HepG2 (cell line): ENCODE results near the gene SEZ6. TPM values are rescaled to one million over a fixed set of nuclear protein-coding genes. Genes with fewer than 3 reads are reported as not detected.

Source experiments
- ATAC-seq: fragments of 200-7000 bp; cut with Tn5 transposase; 3 replicates; pipeline ENCODE4 v1.9.1; 2020; ENCODE audit warnings: mild to moderate bottlenecking, moderate library complexity
- BruUV-seq: library from RNA; stranded (reverse); fragments of 400-500 nt; replicated peaks from 2 replicates; lab custom pipeline; 2021; lab: Mats Ljungman, UMichigan
- CTCF ChIA-PET: fragments of 300-600 bp; formaldehyde crosslinking; extraction: SDS; loops from one replicate; lab custom pipeline; 2021; ENCODE audit warnings: low total read pairs, inconsistent platforms, low intra/inter-chr PET ratio; lab: Yijun Ruan, JAX
- POLR2A ChIA-PET: fragments of 350-600 bp; sonication (Branson Sonifier 250); formaldehyde crosslinking; loops from one replicate; lab custom pipeline; 2020; ENCODE audit warnings: antibody characterized with exemption, inconsistent platforms; lab: Yijun Ruan, JAX
- DNase-seq: peaks from one replicate; pipeline ENCODE4 v3.0.0-alpha.2; 2015; ENCODE audit warnings: low spot score
- FAIRE-seq: peaks from 3 replicates; lab custom pipeline; 2011; peaks lifted over from hg19 to GRCh38; lab: Jason Lieb, UNC
- H2AFZ ChIP-seq: one replicate; pipeline ENCODE4 v1.6.1; 2011; ENCODE audit warnings: low read length, inconsistent platforms
- H3K27ac ChIP-seq: fragments of 300-600 bp; 3 replicates; pipeline ENCODE4 v1.8.0; 2011; ENCODE audit warnings: mixed run types, mild to moderate bottlenecking, mixed read lengths, low read length, inconsistent platforms; ENCODE audit not compliant: insufficient read depth; ENCODE audit errors: extremely low read length
- H3K27me3 ChIP-seq, 2 experiments: fragments of 200-600 bp in 1 of 2; 2 replicates in 1 of 2; 3 replicates in 1 of 2; pipeline versions ENCODE4 v1.6.0 to v1.8.0; 2011; ENCODE audit warnings: low read length in 2 of 2, mild to moderate bottlenecking in 2 of 2, moderate library complexity in 2 of 2, inconsistent platforms in 1 of 2; ENCODE audit not compliant: insufficient read depth in 2 of 2, control insufficient read depth in 1 of 2
- H3K36me3 ChIP-seq, 2 experiments: fragments of 200-600 bp in 1 of 2; replicated peaks in 1 of 2; 2 replicates in 1 of 2; 3 replicates in 1 of 2; pipeline versions ENCODE4 v1.5.1 to v1.8.0; 2011; ENCODE audit warnings: low read length in 2 of 2, inconsistent platforms in 1 of 2; ENCODE audit not compliant: insufficient read depth in 2 of 2, control insufficient read depth in 1 of 2
- H3K4me1 ChIP-seq: 2 replicates; pipeline ENCODE4 v1.5.1; 2012; ENCODE audit warnings: low read length, inconsistent platforms; ENCODE audit not compliant: insufficient read depth
- H3K4me2 ChIP-seq: 2 replicates; pipeline ENCODE4 v1.6.0; 2011; ENCODE audit warnings: low read depth, low read length, inconsistent platforms
- H3K4me3 ChIP-seq, 3 experiments: fragments of 200-600 bp in 1 of 3; sonication (generic), shearing (Covaris generic) in 1 of 3; replicated peaks in 1 of 3; 2 replicates each; pipeline ENCODE4 v1.5.1; 2011 to 2016; ENCODE audit warnings: low read length in 3 of 3, inconsistent platforms in 2 of 3, low read depth in 2 of 3, mild to moderate bottlenecking in 2 of 3, control low read depth in 1 of 3, mixed read lengths in 1 of 3; ENCODE audit not compliant: insufficient read depth in 1 of 3
- H3K79me2 ChIP-seq: one replicate; pipeline ENCODE4 v1.6.1; 2011; ENCODE audit warnings: low read length, inconsistent platforms; ENCODE audit not compliant: insufficient read depth
- H3K9ac ChIP-seq: 2 replicates; pipeline ENCODE4 v1.6.0; 2011; ENCODE audit warnings: mild to moderate bottlenecking, low read depth, low read length, inconsistent platforms; ENCODE audit not compliant: insufficient read depth
- H3K9me3 ChIP-seq: 2 replicates; pipeline ENCODE4 v1.5.1; 2012; ENCODE audit warnings: mild to moderate bottlenecking, low read length
- H4K20me1 ChIP-seq: 2 replicates; pipeline ENCODE4 v1.6.0; 2011; ENCODE audit warnings: inconsistent platforms, mild to moderate bottlenecking, low read length, moderate library complexity; ENCODE audit not compliant: insufficient read depth
- CENPT ChIP-seq: sonication (generic); formaldehyde crosslinking; IDR thresholded peaks from 2 replicates; pipeline ENCODE4 v1.8.0; 2022; ENCODE audit warnings: low read depth, mild to moderate bottlenecking, moderate library complexity, missing genetic modification reagents
- GABPB1 ChIP-seq: IDR thresholded peaks from 2 replicates; pipeline ENCODE4 v1.6.1; 2016; ENCODE audit warnings: mild to moderate bottlenecking, missing genetic modification reagents, moderate library complexity, missing compliant biosample characterization
- KDM1A ChIP-seq: IDR thresholded peaks from 2 replicates; pipeline ENCODE4 v1.6.1; 2016; ENCODE audit warnings: missing compliant biosample characterization
- MYC ChIP-seq: sonication (generic); formaldehyde crosslinking; IDR thresholded peaks from 2 replicates; pipeline ENCODE4 v1.9.0; 2021; ENCODE audit warnings: missing genetic modification reagents, borderline replicate concordance
- MZF1 ChIP-seq: sonication (generic); formaldehyde crosslinking; IDR thresholded peaks from 2 replicates; pipeline ENCODE4 v1.8.1; 2023; ENCODE audit warnings: mild to moderate bottlenecking, missing genetic modification reagents, borderline replicate concordance
- NBN ChIP-seq: fragments of 450-650 bp; conservative IDR thresholded peaks from 2 replicates; pipeline ENCODE4 v1.6.1; 2017
- NCOA5 ChIP-seq: sonication (generic); formaldehyde crosslinking; IDR thresholded peaks from 2 replicates; pipeline ENCODE4 v1.4.0; 2020; ENCODE audit warnings: missing genetic modification reagents
- ZNF768 ChIP-seq: sonication (generic); formaldehyde crosslinking; IDR thresholded peaks from 2 replicates; pipeline ENCODE4 v1.4.0; 2020; ENCODE audit warnings: missing genetic modification reagents
- WGBS: methylation state at CpG from one replicate; pipeline ENCODE4 v1.1.6; 2017; ENCODE audit warnings: low lambda C conversion rate; 5-methylcytosine and 5-hydroxymethylcytosine counted together
- in situ Hi-C: cut with HindIII; loops from 2 replicates; pipeline ENCODE4 v1.10.0; 2017; ENCODE audit warnings: low pct_unique_long_range_greater_than_20kb; ENCODE audit not compliant: extremely low pct_ligation_motif_present
- intact Hi-C: fragments of 100-400 bp; cut with micrococcal nuclease; formaldehyde crosslinking; loops from one replicate; pipeline ENCODE4 v1.10.0; 2022; ENCODE audit not compliant: unreplicated experiment
- polyA plus RNA-seq, 8 experiments: library from polyadenylated mRNA; depleted of rRNA in 3 of 8; stranded (reverse) in 7 of 8; unstranded in 1 of 8; fragments of >200 nt; fragmentation: Illumina TruSeq in 4 of 8; extraction: Trizol in 4 of 8; gene quantifications; 2 replicates each; pipeline versions ENCODE4 v1.2.1 to v1.2.3, GENCODE V29; 2011 to 2016; ENCODE audit warnings: low read depth in 4 of 8, missing spikeins in 1 of 8, mixed read lengths in 1 of 8; ENCODE audit not compliant: insufficient read depth in 1 of 8
- total RNA-seq, 5 experiments: library from RNA; depleted of rRNA; stranded (reverse); fragments of >200 nt; fragmentation: Illumina TruSeq; extraction: Trizol; gene quantifications; 2 replicates each; pipeline ENCODE4 v1.2.3, GENCODE V29; 2016; ENCODE audit warnings: low read depth in 1 of 5
- TF ChIP-seq, protein P1 (sequence below): sonication (generic); formaldehyde crosslinking; IDR thresholded peaks from 2 replicates; pipeline ENCODE4 v1.5.1; 2020; ENCODE audit warnings: mild to moderate bottlenecking, missing genetic modification reagents, moderate library complexity
- TF ChIP-seq, protein P2 (sequence below): IDR thresholded peaks from 2 replicates; pipeline ENCODE4 v1.6.1; 2012; ENCODE audit warnings: inconsistent platforms
- TF ChIP-seq, protein P3 (sequence below): sonication (generic); formaldehyde crosslinking; conservative IDR thresholded peaks from 2 replicates; pipeline ENCODE4 v1.8.1; 2023; ENCODE audit warnings: missing genetic modification reagents

SEZ6 gene
- total and polyA plus RNA-seq, 2 of the 13 experiments (the other 11 are each of a cell fraction or from before 2014, with no cell fraction given) = not detected

DNA sequence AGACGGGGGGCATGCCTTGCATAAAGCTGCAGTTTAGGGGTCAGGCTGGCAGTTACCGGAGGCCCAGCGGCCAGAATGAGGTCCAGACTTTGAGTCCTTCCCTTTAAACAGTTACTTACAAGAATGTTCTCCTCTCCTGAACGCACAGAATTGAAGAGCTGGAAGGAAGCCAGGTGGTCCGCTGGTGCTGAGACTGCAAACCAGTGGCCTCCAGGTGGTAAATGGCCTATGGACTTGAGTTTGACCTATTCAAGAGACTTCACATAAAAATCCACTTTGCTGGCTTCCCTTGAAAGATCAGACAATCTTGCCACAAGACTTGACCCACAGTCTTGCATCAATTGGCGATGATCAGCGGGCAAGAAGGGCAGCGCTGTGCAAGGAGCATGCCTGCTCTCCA is 14.7 kb upstream of the SEZ6 start:
- CTCF ChIA-PET = no interaction called here
- Histone ChIP-seq H2AFZ (no peak overlapping the region), H3K27ac (no peak overlapping the region), H3K9ac (no peak overlapping the region), H3K36me3 (no peaks in the 10 kb centered on the region), H3K4me3 (no peak overlapping the region), H3K79me2 (no peaks in the 10 kb centered on the region), H4K20me1 (no peaks in the 10 kb centered on the region), H3K4me1 (peaks cover 19% of the 10 kb centered on the region), H3K27me3 (peaks cover 3 to 84% of the 10 kb centered on the region in 2 experiments; a peak in 4 of 5 replicates), H3K4me2 (no peak overlapping the region), H3K9me3 (no peaks in the 10 kb centered on the region)
- DNase-seq (no peak), ATAC-seq (no peak), FAIRE-seq (no peak)
- POLR2A ChIA-PET = no interaction called here
- in situ Hi-C loops = no loop called here
- no TSS peak for BruUV-seq
- WGBS = 38% methylated on average over 7 of the region's 8 CpGs
- intact Hi-C loops = no loop called here
- TF ChIP-seq NBN (no peak), NCOA5 (CRISPR knock-in tag) (no peak)

DNA sequence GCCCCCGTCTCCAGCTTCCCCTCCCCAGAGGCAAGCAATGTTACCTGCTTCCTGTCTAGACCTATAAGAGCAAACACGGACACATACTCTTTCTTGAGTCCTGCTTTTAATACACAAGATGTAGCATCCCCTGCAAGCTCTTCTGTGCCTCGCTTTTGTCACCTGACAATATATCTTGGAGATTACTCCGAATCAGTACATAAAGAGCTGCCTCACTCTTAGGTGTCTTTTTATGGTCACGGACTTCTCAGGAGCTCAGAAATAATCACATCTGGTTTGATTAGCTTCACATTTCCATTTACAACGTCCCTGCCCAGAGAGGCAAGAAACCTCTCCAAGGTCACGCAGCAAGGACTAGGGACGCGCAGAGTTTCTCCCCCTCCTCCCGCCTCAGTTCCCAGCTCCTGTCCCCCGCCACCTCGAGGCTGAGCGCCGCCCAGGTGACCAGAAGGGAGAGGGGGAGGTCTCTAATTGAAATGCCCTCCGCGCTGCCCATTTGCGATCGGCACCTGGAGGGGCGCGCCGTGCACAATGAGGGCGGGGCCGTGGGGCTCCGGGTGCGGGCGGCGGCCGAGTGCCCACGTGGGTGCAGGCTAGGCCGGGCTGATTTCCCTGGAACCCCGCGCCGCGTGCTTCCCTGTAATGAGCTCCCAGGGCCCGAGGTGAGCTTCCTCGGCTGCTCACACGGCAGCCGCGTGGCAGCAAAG is 13.8 kb upstream of the SEZ6 start:
- whole genome bisulfite sequencing = 7% methylated on average over 28 of the region's 39 CpGs
- DNase-seq = no peak
- ChIA-PET POLR2A (no interaction called here), CTCF (no interaction called here)
- peak; percentile 61 for ATAC-seq
- Histone ChIP-seq H3K4me1 (peaks cover 19% of the 10 kb centered on the region), H4K20me1 (no peaks in the 10 kb centered on the region), H2AFZ (no peak overlapping the region), H3K36me3 (no peaks in the 10 kb centered on the region), H3K4me3 (peak overlapping the region in 2 of 3 experiments; percentile 17 to 50; a peak in 1 of 6 replicates), H3K79me2 (no peaks in the 10 kb centered on the region), H3K9me3 (no peaks in the 10 kb centered on the region), H3K27me3 (peaks cover 3 to 84% of the 10 kb centered on the region in 2 experiments; a peak in 4 of 5 replicates), H3K9ac (no peak overlapping the region), H3K27ac (no peak overlapping the region), H3K4me2 (peak overlapping the region; percentile 56)
- FAIRE-seq = no peak
- in situ Hi-C loops = no loop called here
- TF ChIP-seq ZNF768 (peak; percentile 78; the same call in 1 of the 2 replicates), MZF1 (no peak), MYC (CRISPR knock-in tag) (peak; percentile 29; the same call in 1 of the 2 replicates), CENPT (no peak), KDM1A (CRISPR knock-in tag) (no peak), GABPB1 (CRISPR knock-in tag) (peak; percentile 32; the same call in 1 of the 2 replicates)
- TF ChIP-seq, protein P1, sequence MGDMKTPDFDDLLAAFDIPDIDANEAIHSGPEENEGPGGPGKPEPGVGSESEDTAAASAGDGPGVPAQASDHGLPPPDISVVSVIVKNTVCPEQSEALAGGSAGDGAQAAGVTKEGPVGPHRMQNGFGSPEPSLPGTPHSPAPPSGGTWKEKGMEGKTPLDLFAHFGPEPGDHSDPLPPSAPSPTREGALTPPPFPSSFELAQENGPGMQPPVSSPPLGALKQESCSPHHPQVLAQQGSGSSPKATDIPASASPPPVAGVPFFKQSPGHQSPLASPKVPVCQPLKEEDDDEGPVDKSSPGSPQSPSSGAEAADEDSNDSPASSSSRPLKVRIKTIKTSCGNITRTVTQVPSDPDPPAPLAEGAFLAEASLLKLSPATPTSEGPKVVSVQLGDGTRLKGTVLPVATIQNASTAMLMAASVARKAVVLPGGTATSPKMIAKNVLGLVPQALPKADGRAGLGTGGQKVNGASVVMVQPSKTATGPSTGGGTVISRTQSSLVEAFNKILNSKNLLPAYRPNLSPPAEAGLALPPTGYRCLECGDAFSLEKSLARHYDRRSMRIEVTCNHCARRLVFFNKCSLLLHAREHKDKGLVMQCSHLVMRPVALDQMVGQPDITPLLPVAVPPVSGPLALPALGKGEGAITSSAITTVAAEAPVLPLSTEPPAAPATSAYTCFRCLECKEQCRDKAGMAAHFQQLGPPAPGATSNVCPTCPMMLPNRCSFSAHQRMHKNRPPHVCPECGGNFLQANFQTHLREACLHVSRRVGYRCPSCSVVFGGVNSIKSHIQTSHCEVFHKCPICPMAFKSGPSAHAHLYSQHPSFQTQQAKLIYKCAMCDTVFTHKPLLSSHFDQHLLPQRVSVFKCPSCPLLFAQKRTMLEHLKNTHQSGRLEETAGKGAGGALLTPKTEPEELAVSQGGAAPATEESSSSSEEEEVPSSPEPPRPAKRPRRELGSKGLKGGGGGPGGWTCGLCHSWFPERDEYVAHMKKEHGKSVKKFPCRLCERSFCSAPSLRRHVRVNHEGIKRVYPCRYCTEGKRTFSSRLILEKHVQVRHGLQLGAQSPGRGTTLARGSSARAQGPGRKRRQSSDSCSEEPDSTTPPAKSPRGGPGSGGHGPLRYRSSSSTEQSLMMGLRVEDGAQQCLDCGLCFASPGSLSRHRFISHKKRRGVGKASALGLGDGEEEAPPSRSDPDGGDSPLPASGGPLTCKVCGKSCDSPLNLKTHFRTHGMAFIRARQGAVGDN = peak; percentile 69
- TF ChIP-seq, protein P2, sequence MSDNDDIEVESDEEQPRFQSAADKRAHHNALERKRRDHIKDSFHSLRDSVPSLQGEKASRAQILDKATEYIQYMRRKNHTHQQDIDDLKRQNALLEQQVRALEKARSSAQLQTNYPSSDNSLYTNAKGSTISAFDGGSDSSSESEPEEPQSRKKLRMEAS = peak; percentile 69
- TF ChIP-seq, protein P3, sequence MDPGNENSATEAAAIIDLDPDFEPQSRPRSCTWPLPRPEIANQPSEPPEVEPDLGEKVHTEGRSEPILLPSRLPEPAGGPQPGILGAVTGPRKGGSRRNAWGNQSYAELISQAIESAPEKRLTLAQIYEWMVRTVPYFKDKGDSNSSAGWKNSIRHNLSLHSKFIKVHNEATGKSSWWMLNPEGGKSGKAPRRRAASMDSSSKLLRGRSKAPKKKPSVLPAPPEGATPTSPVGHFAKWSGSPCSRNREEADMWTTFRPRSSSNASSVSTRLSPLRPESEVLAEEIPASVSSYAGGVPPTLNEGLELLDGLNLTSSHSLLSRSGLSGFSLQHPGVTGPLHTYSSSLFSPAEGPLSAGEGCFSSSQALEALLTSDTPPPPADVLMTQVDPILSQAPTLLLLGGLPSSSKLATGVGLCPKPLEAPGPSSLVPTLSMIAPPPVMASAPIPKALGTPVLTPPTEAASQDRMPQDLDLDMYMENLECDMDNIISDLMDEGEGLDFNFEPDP (CRISPR knock-in tag) = 0 out of 2 replicates have a peak, but pooled peaks have one; percentile 67
- intact Hi-C loops = loop anchor here (10.0 kb wide), 1 partner anchor 55 kb away; no protein-coding TSS in a partner anchor
- BruUV-seq = no TSS peak
